ENCODE measurements around the gene NAV3. TPM values are rescaled to one million over a fixed set of nuclear protein-coding genes. Genes with fewer than 3 reads are reported as not detected.

NAV3 gene
- polyA plus RNA-seq, 1 donor from 2014 or later, result 36.9 TPM

DNA sequence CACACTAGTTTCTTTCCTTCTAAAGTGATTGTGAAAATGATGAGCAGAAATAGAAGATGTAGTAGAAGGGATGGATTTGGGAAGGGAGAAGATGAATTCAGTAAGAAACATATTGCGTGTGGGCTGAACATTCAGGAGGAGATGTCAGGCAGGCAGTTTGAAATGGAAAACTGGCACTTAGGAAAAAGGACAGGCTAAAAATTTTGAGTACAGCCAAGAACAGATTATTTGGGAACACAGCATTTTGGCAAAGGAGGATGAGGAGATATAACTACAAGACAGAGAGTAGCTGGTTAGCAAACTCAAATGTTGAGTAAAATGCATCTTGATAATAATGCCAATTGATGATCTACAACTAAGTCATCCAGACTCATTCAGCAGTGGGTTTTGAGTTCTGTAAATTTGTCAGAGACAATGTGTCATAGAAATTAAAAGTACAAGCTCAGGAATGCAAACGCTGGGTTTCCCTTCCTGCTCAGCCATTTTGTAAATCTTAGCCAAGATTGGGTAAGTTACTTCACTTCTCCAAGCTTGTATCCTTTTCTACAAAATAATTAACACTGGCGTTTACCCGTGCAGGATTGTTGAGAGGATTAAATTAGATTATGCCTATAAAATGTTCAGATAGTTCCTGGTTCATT is 255.0 kb downstream of the NAV3 start:
- Histone ChIP-seq H3K4me3 (ENCODE audit: low read length) (no peak overlapping the region), H3K9ac (ENCODE audit: low read length) (no peak overlapping the region), H3K4me2 (ENCODE audit: low read length) (no peak overlapping the region), H3K79me2 (replicated peaks; ENCODE audit: insufficient read depth, low read length) (no peaks in the 10 kb centered on the region), H3K9me3 (ENCODE audit: low read length) (no peaks in the 10 kb centered on the region), H4K20me1 (ENCODE audit: insufficient read depth) (no peaks in the 10 kb centered on the region), H2AFZ (ENCODE audit: low read depth, low read length) (no peak overlapping the region), H3F3A (ENCODE audit: insufficient read depth, low read length, poor library complexity, severe bottlenecking) (no peaks in the 10 kb centered on the region), H3K36me3 (ENCODE audit: insufficient read depth, low read length) (no peaks in the 10 kb centered on the region), H3K27ac (ENCODE audit: low read length) (no peak overlapping the region), H3K9me2 (ENCODE audit: insufficient read depth, low read length) (no peaks in the 10 kb centered on the region), H3K27me3 (ENCODE audit: insufficient read depth, low read depth, low read length) (no peaks in the 10 kb centered on the region)
- no peak for TF ChIP-seq EP300 (conservative IDR thresholded peaks at IDR 0.05; ENCODE audit: poor library complexity, severe bottlenecking)
- TF ChIP-seq SMC3 (conservative IDR thresholded peaks at IDR 0.05; ENCODE audit: poor library complexity), result no peak
- TF ChIP-seq, protein P1, sequence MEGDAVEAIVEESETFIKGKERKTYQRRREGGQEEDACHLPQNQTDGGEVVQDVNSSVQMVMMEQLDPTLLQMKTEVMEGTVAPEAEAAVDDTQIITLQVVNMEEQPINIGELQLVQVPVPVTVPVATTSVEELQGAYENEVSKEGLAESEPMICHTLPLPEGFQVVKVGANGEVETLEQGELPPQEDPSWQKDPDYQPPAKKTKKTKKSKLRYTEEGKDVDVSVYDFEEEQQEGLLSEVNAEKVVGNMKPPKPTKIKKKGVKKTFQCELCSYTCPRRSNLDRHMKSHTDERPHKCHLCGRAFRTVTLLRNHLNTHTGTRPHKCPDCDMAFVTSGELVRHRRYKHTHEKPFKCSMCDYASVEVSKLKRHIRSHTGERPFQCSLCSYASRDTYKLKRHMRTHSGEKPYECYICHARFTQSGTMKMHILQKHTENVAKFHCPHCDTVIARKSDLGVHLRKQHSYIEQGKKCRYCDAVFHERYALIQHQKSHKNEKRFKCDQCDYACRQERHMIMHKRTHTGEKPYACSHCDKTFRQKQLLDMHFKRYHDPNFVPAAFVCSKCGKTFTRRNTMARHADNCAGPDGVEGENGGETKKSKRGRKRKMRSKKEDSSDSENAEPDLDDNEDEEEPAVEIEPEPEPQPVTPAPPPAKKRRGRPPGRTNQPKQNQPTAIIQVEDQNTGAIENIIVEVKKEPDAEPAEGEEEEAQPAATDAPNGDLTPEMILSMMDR (IDR thresholded peaks at IDR 0.05; ENCODE audit: poor library complexity, severe bottlenecking), result no peak
- TF ChIP-seq MXI1 (conservative IDR thresholded peaks at IDR 0.05; ENCODE audit: poor library complexity, severe bottlenecking), result no peak
- no peak for TF ChIP-seq POLR2AphosphoS5 (IDR thresholded peaks at IDR 0.05)
- no peak for TF ChIP-seq RAD21 (conservative IDR thresholded peaks at IDR 0.05)
- TF ChIP-seq, protein P2, sequence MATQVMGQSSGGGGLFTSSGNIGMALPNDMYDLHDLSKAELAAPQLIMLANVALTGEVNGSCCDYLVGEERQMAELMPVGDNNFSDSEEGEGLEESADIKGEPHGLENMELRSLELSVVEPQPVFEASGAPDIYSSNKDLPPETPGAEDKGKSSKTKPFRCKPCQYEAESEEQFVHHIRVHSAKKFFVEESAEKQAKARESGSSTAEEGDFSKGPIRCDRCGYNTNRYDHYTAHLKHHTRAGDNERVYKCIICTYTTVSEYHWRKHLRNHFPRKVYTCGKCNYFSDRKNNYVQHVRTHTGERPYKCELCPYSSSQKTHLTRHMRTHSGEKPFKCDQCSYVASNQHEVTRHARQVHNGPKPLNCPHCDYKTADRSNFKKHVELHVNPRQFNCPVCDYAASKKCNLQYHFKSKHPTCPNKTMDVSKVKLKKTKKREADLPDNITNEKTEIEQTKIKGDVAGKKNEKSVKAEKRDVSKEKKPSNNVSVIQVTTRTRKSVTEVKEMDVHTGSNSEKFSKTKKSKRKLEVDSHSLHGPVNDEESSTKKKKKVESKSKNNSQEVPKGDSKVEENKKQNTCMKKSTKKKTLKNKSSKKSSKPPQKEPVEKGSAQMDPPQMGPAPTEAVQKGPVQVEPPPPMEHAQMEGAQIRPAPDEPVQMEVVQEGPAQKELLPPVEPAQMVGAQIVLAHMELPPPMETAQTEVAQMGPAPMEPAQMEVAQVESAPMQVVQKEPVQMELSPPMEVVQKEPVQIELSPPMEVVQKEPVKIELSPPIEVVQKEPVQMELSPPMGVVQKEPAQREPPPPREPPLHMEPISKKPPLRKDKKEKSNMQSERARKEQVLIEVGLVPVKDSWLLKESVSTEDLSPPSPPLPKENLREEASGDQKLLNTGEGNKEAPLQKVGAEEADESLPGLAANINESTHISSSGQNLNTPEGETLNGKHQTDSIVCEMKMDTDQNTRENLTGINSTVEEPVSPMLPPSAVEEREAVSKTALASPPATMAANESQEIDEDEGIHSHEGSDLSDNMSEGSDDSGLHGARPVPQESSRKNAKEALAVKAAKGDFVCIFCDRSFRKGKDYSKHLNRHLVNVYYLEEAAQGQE (IDR thresholded peaks at IDR 0.05; ENCODE audit: borderline replicate concordance), result no peak
- TF ChIP-seq TAF1 (IDR thresholded peaks at IDR 0.05; ENCODE audit: low read depth), result no peak
- no peak for TF ChIP-seq EZH2 (IDR thresholded peaks at IDR 0.05; ENCODE audit: borderline replicate concordance, insufficient read depth, low read length, poor library complexity, severe bottlenecking)

DNA sequence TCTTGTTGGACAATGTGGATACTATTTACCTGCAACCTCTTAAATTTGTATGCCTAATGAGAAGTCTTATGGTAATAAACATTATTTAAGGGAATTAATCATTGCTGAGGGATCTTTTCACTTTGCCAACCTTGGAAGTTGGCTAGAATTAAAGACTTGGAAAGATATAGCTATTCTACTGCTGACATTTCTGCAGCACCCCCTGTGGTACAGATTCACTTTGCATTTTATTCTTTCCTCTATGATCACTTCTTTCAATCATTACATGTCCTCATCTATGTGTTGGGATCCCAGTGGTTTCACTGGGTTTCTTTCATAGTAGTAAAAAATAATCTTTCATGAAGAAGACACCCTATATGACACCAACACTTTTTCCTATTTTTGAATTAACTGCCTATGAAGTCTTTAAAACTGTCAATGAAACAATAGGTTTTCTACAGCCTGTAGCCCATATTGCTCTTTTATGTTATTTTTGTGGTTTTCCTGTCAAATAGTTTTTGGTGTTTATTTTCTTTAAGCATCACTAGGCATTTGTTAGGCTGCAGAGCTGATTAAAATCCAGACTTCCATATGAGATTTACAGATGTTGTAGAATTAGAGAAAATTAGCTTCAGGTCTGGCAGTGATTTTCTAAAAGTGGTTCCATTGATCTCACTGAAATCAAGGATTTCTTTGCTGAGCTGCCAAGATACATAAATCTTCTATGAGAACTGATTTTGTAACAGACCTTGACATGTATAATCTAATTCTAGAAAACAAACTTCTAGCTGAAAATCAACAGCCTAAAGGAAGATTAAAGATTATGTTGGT is 256.1 kb downstream of the NAV3 start:
- Histone ChIP-seq H3K36me3 (ENCODE audit: insufficient read depth, low read length) (no peaks in the 10 kb centered on the region), H3K9me2 (ENCODE audit: insufficient read depth, low read length) (no peaks in the 10 kb centered on the region), H3K9ac (ENCODE audit: low read length) (no peak overlapping the region), H3K4me2 (ENCODE audit: low read length) (no peak overlapping the region), H2AFZ (ENCODE audit: low read depth, low read length) (no peak overlapping the region), H3F3A (ENCODE audit: insufficient read depth, low read length, poor library complexity, severe bottlenecking) (no peaks in the 10 kb centered on the region), H3K4me3 (ENCODE audit: low read length) (no peak overlapping the region), H3K27me3 (ENCODE audit: insufficient read depth, low read depth, low read length) (no peaks in the 10 kb centered on the region), H3K9me3 (ENCODE audit: low read length) (no peaks in the 10 kb centered on the region), H4K20me1 (ENCODE audit: insufficient read depth) (no peaks in the 10 kb centered on the region), H3K79me2 (replicated peaks; ENCODE audit: insufficient read depth, low read length) (no peaks in the 10 kb centered on the region), H3K27ac (ENCODE audit: low read length) (no peak overlapping the region)
- TF ChIP-seq MXI1 (conservative IDR thresholded peaks at IDR 0.05; ENCODE audit: poor library complexity, severe bottlenecking), result no peak
- no peak for TF ChIP-seq EZH2 (IDR thresholded peaks at IDR 0.05; ENCODE audit: borderline replicate concordance, insufficient read depth, low read length, poor library complexity, severe bottlenecking)
- TF ChIP-seq, protein P2 (IDR thresholded peaks at IDR 0.05; ENCODE audit: borderline replicate concordance), result no peak
- TF ChIP-seq, protein P1 (IDR thresholded peaks at IDR 0.05; ENCODE audit: poor library complexity, severe bottlenecking), result peak; percentile 24

All from neural cell (in vitro differentiated cells).